T1000 (cell line): ENCODE results near the gene GLYATL1.
"Not testable (repeated sequence)": the region's sequence is repeated elsewhere in the genome, so short reads cannot be mapped to it uniquely, and the experiment has no call there.

Experiments used
- DNase-seq: peaks from one replicate; lab custom pipeline; 2025; ENCODE audit warnings: mixed read lengths; lab: John Stamatoyannopoulos, UW

Gene GLYATL1

DNA sequence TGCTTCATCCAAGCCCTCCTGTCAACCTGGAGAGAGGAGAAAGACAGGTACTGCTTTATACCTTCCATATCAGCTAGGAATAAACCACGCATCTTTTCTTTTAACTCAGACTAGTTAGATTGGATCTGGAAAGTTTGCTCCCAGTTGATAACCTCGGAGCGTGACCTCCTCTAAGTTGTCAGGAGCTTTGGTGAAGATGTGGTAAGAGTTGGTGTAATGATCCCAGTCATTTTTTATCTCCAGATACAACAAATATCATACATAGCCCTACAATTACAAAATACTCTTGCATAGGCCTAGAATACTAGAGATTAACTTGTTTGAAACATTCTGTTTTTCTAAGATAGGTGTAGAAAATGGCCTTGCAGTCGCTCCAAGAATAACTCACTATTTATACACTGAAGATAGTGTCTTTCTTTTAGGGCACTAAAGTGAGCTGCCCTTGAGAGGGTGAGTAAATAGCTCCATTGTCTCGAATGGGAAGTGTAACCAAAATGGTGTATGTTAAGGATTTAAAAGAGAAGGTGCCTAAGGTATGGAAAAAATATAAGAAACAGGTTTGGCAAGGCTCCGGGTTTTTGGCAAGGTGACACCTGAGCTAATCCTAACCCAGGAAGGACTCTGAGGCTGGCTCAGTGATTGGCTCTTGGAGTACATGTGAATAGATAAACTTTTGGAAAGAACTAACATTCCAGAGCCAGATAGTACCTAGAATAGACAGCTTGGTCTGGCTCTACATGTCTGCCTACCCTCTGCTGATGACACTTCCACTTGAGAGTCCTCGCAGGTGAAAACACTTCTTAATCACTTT is 59.4 kb downstream of the GLYATL1 start:
- DNase-seq, result no peak

DNA sequence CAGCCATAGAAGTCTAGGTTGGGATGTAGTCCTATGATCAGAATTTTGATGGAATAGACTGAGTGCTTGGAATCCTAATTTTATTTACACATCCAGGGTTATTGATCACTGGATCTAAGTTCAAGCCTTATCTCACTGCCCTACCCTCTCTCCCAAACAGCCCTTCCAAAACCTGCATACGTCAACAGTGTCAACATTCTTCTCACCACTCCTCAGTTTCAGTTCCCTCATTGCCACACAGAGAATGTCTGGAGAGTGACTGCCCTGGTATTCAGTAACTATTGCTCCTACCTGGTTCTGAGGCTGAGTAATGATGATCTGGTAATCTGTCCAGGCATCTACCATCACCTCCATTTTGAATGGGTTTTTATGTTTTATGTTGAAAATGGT is 60.0 kb downstream of the GLYATL1 start:
- DNase-seq, result no peak

DNA sequence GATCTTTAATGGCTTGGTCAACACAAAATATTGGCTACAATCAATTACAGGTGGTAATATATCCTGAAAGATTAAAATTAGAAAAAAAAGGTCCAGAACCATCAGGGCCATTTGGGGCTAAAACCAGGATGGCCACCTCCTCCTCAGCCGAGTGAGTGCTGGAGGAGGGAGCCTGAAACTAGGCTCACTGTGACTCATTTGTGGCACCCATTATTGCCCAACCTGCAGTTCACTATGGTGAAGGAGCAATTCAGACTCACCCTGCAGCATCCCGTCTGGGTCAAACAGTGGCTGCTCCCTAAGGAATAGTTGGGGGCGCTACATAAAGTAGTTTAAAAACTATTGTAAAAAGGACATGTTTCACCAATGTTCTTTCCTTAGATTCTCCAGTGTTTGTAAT is 60.7 kb downstream of the GLYATL1 start:
- no peak for DNase-seq

DNA sequence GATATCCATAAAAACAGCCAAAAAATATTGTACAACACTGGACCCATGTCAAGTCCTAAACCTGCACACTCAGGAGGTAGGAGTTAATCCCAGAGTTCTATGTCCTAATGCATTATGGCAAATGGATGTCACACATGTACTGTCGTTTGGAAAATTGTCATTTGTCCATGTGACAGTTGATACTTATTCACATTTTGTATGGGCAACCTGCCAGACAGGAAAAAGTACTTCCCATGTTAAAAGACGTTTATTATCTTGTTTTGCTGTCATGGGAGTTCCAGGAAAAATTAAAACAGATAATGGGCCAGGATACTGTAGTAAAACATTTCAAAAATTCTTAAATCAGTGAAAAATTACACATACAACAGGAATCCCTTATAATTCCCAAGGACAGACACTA is 62.7 kb downstream of the GLYATL1 start:
- DNase-seq, result not testable (repeated sequence)
